Left ventricle myocardium inferior (tissue), 1 donor: ENCODE data around the gene AMIGO3. TPM values are rescaled to one million over a fixed set of nuclear protein-coding genes. Genes with fewer than 3 reads are reported as not detected.

Experiments
- DNase-seq: peaks from one replicate; pipeline ENCODE4 v3.0.0-alpha.2; 2020
- H3K27ac ChIP-seq: fragments of 200-600 bp; replicated peaks from 2 replicates; pipeline ENCODE4 v1.8.0; 2021
- H3K27me3 ChIP-seq: fragments of 200-600 bp; 2 replicates; pipeline ENCODE4 v1.8.0; 2021; ENCODE audit warnings: low read depth
- H3K36me3 ChIP-seq: fragments of 200-600 bp; 2 replicates; pipeline ENCODE4 v1.8.0; 2021
- H3K4me1 ChIP-seq: fragments of 200-600 bp; 2 replicates; pipeline ENCODE4 v1.8.0; 2021
- H3K4me3 ChIP-seq: fragments of 200-600 bp; 2 replicates; pipeline ENCODE4 v1.8.0; 2021; ENCODE audit warnings: mild to moderate bottlenecking, moderate library complexity
- H3K9me3 ChIP-seq: fragments of 200-600 bp; replicated peaks from 2 replicates; pipeline ENCODE4 v1.8.0; 2021
- intact Hi-C: fragments of 100-400 bp; cut with micrococcal nuclease; formaldehyde crosslinking; loops from one replicate; pipeline ENCODE4 v1.11.0; 2022
- total RNA-seq: library from RNA; stranded (reverse); fragmentation: NEBNext Ultra II Directional; extraction: Animal tissue kit (Norgen Biotek cat#: 25700); gene quantifications from one replicate; pipeline ENCODE4 v1.2.1, GENCODE V29; 2021
- TF ChIP-seq, protein P1 (sequence below): fragments of 200-600 bp; IDR thresholded peaks from 2 replicates; pipeline ENCODE4 v1.8.0; 2021; ENCODE audit warnings: antibody characterized with exemption, mild to moderate bottlenecking, borderline replicate concordance
- donor health status: DM: no; HTN: yes; CAD: no; lungs with severe emphysema.

The AMIGO3 gene
- total RNA-seq, 1 donor from 2014 or later, result not detected

DNA sequence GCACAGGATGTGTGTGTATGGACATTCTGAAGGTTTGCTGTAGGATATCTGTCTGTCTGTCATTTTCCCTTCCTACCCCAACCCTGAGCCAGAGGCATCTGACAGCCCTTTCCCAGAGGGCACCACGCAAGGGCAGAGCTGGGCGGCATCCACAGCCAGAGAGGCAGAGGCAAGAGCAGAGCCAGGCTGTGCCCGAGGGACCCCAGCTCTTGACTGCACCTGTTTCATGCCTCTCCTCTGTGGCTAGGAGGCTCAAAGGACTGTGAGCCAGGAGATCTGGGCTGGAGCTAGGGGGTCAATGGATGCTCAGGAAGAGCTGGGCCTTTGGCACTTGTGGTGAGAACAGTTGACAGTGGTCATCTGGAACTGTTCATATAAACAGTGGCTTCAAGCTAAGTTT lies 50.1 kb downstream of the AMIGO3 start:
- Histone ChIP-seq H3K4me1 (peaks cover 27% of the 10 kb centered on the region), H3K27ac (no peak overlapping the region), H3K9me3 (no peaks in the 10 kb centered on the region), H3K27me3 (no peaks in the 10 kb centered on the region), H3K36me3 (no peaks in the 10 kb centered on the region), H3K4me3 (no peak overlapping the region)
- intact Hi-C loops, result no loop called here
- TF ChIP-seq, protein P1, sequence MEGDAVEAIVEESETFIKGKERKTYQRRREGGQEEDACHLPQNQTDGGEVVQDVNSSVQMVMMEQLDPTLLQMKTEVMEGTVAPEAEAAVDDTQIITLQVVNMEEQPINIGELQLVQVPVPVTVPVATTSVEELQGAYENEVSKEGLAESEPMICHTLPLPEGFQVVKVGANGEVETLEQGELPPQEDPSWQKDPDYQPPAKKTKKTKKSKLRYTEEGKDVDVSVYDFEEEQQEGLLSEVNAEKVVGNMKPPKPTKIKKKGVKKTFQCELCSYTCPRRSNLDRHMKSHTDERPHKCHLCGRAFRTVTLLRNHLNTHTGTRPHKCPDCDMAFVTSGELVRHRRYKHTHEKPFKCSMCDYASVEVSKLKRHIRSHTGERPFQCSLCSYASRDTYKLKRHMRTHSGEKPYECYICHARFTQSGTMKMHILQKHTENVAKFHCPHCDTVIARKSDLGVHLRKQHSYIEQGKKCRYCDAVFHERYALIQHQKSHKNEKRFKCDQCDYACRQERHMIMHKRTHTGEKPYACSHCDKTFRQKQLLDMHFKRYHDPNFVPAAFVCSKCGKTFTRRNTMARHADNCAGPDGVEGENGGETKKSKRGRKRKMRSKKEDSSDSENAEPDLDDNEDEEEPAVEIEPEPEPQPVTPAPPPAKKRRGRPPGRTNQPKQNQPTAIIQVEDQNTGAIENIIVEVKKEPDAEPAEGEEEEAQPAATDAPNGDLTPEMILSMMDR, result no peak
- DNase-seq, result no peak

DNA sequence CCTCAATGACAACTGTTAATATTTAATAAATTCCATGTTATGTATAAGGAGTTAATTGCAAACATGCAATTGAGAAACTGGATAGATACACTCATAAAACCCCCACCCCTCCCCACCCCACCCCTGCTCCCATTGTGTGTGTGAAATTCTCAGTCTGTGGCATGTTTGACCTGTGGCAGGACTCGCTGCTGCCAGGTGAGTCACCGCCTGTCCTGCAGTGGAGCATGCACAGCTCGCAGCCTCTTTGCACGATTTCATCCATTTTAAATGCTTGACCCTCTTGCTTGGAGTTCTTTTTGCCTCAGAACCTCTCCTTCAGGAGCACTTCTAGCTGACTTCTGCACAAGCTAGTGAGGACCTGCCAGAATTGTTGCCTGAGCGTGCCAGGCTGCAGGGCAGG lies 50.6 kb downstream of the AMIGO3 start:
- TF ChIP-seq, protein P1, result no peak
- Histone ChIP-seq H3K4me1 (peaks cover 22% of the 10 kb centered on the region), H3K27me3 (no peaks in the 10 kb centered on the region), H3K9me3 (no peaks in the 10 kb centered on the region), H3K4me3 (no peak overlapping the region), H3K27ac (no peak overlapping the region), H3K36me3 (no peaks in the 10 kb centered on the region)
- intact Hi-C loops, result no loop called here
- no peak for DNase-seq

DNA sequence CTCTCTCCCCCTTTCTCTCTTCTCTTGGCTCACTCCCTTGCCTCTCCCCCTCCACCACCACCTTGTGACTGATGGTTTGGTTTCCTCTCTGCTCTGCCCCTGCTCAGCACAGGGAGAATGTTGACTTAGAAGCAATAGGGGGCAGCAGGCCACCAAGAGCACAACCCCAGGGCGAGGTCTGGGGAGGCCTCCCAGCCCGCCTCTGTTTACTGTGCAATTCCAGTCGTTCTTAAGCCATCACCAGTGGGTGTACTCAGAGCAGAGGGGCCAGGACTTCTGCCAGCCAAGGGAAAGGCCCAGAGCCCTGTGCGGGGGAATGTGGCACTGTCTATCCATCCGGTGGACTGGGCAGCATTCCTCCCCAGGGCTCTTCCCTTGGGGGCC lies 51.1 kb downstream of the AMIGO3 start:
- Histone ChIP-seq H3K4me3 (no peak overlapping the region), H3K36me3 (no peaks in the 10 kb centered on the region), H3K4me1 (peaks cover 17% of the 10 kb centered on the region), H3K27ac (no peak overlapping the region), H3K27me3 (no peaks in the 10 kb centered on the region), H3K9me3 (no peaks in the 10 kb centered on the region)
- intact Hi-C loops, result no loop called here
- TF ChIP-seq, protein P1, result no peak
- no peak for DNase-seq

DNA sequence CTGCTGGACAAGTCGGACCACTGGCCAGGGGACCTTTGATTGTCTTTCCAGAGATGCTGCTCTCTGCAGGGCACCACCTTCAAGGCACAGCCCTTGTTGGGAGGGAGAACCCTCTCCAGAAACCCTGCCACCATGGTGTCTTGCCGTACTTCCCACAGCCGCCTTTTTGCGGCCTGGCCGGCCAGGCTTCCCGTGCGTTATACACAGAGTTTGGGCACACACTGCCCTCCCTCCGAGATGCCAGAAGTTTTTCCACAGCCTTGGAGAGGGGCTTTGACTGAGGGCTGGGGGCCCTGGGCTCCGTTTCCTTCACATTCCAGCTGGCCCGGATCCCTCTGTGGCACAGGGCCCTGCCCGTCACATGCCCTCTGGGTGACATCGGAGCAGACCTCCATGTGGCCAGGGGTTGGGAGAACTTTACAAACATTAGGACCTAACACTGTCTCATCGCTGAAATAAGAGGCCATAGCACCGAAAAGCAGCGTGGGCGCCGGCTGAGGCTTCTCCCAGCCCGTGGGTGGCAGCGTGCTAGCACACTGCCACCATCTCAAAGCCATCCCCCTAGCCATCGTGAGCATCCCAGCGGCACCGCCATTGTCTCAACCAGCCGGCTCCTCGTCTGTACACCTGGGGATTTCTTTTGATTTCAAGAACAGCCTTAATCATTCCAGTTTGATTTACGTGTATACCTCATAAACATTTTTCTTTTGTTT lies 51.6 kb downstream of the AMIGO3 start:
- no peaks in the 10 kb centered on the region for H3K36me3 ChIP-seq
- no peaks in the 10 kb centered on the region for H3K9me3 ChIP-seq
- no peak overlapping the region for H3K4me3 ChIP-seq
- TF ChIP-seq, protein P1, result no peak
- intact Hi-C loops, result no loop called here
- H3K27ac ChIP-seq, result no peak overlapping the region
- peaks cover 13% of the 10 kb centered on the region for H3K4me1 ChIP-seq
- no peaks in the 10 kb centered on the region for H3K27me3 ChIP-seq
- no peak for DNase-seq

Other genes with a start within 250 kb of the AMIGO3 start
- gene DAG1, start 249.4 kb downstream of the AMIGO3 start, total RNA-seq, result 117 TPM
- 0.55 TPM for gene BSN, start 165.2 kb downstream of the AMIGO3 start, total RNA-seq
- 99.0 TPM for gene APEH, start 45.3 kb downstream of the AMIGO3 start, total RNA-seq
- gene MST1, start 30.2 kb downstream of the AMIGO3 start, total RNA-seq, result 5.4 TPM
- gene RNF123, start 30.1 kb downstream of the AMIGO3 start, total RNA-seq, result 48.6 TPM
- gene GMPPB, start 4.3 kb upstream of the AMIGO3 start, total RNA-seq, result 15.1 TPM
- 16.9 TPM for gene IP6K1, start 66.9 kb upstream of the AMIGO3 start, total RNA-seq
- not detected for gene CDHR4, start 80.2 kb upstream of the AMIGO3 start, total RNA-seq
- gene INKA1, start 83.6 kb upstream of the AMIGO3 start, total RNA-seq, result 2.3 TPM
- gene UBA7, start 94.3 kb upstream of the AMIGO3 start, total RNA-seq, result 25.1 TPM
- 0.63 TPM for gene TRAIP, start 136.9 kb upstream of the AMIGO3 start, total RNA-seq
- gene CAMKV, start 150.2 kb upstream of the AMIGO3 start, total RNA-seq, result not detected
- 1.7 TPM for gene MST1R, start 184.2 kb upstream of the AMIGO3 start, total RNA-seq
- 8.4 TPM for gene MON1A, start 210.1 kb upstream of the AMIGO3 start, total RNA-seq
- gene RBM6, start 220.5 kb upstream of the AMIGO3 start, total RNA-seq, result 40.4 TPM